ENCODE results near the gene CCDC187.

DNA sequence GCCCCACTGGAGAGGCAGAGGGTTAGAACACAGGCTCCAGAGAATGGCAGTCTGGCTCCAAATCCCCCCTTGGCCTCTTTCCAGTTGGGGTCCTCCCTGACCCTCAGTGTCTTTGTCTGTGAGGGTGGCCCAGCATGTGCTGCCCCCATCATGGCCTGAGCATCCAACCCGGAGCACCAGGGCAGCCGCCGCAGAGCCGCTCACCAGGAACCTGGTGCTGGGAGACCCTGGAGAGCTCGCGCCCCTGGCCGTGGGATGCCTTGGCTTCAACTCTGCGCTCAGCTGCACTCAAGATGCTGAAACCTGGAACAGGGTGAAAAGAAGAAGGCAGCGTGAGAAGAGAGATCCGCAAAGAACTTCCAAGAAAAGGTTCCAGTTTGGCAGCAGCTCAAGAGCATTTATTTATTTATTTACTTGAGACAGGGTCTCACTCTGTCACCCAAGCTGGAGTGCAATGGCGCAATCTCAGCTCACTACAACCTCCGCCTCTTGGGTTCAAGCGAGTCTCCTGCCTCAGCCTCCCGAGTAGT lies 3.8 kb downstream of the CCDC187 start:
- no peak for TF ChIP-seq POLR2AphosphoS5 (IDR thresholded peaks at IDR 0.05)
- TF ChIP-seq CTCF (IDR thresholded peaks at IDR 0.05): no peak
